Endodermal cell (in vitro differentiated cells): Measurements from ENCODE around the gene MAFG. TPM values are rescaled to one million over a fixed set of nuclear protein-coding genes. Genes with fewer than 3 reads are reported as not detected.

Experiments
- DNase-seq: peaks from one replicate; pipeline ENCODE4 v3.0.0-alpha.2; 2017
- H3K27ac ChIP-seq: 2 replicates; pipeline ENCODE4 v1.5.1; 2013; ENCODE audit warnings: mild to moderate bottlenecking, low read depth, low read length, moderate library complexity
- H3K27me3 ChIP-seq: 2 replicates; pipeline ENCODE4 v1.6.1; 2013; ENCODE audit warnings: mild to moderate bottlenecking, low read length, moderate library complexity; ENCODE audit not compliant: insufficient read depth, control insufficient read depth, poor library complexity, severe bottlenecking
- H3K36me3 ChIP-seq: 2 replicates; pipeline ENCODE4 v1.7.0; 2013; ENCODE audit warnings: mild to moderate bottlenecking, low read length, moderate library complexity; ENCODE audit not compliant: control insufficient read depth, insufficient read depth
- H3K4me1 ChIP-seq: one replicate; pipeline ENCODE4 v1.7.0; 2013; ENCODE audit warnings: low read length; ENCODE audit not compliant: control insufficient read depth, insufficient read depth
- H3K4me3 ChIP-seq: 2 replicates; pipeline ENCODE4 v1.5.1; 2013; ENCODE audit warnings: mild to moderate bottlenecking, low read length, moderate library complexity
- H3K9ac ChIP-seq: 2 replicates; pipeline ENCODE4 v1.6.1; 2013; ENCODE audit warnings: mild to moderate bottlenecking, low read length, moderate library complexity; ENCODE audit not compliant: poor library complexity, severe bottlenecking; ENCODE audit errors: extremely low read depth
- H3K9me3 ChIP-seq: 2 replicates; pipeline ENCODE4 v1.6.1; 2013; ENCODE audit warnings: mild to moderate bottlenecking, low read length, moderate library complexity; ENCODE audit not compliant: control insufficient read depth
- H3K27ac Mint-ChIP-seq: 2 replicates; pipeline ENCODE4 v1.8.0; 2020; ENCODE audit warnings: mixed read lengths
- H3K27me3 Mint-ChIP-seq: 2 replicates; pipeline ENCODE4 v1.8.0; 2021; ENCODE audit warnings: mild to moderate bottlenecking, mixed read lengths; ENCODE audit not compliant: insufficient read depth
- H3K36me3 Mint-ChIP-seq: 2 replicates; pipeline ENCODE4 v1.8.0; 2020; ENCODE audit warnings: low read depth, mixed read lengths
- H3K4me1 Mint-ChIP-seq: 2 replicates; pipeline ENCODE4 v1.8.0; 2020; ENCODE audit warnings: mixed read lengths
- H3K4me3 Mint-ChIP-seq: 2 replicates; pipeline ENCODE4 v1.8.0; 2020; ENCODE audit warnings: mild to moderate bottlenecking, moderate library complexity, mixed read lengths
- H3K9me3 Mint-ChIP-seq: 2 replicates; pipeline ENCODE4 v1.8.0; 2020; ENCODE audit warnings: mild to moderate bottlenecking, mixed read lengths
- CTCF ChIP-seq: fragments of 200-600 bp; sonication (generic); conservative IDR thresholded peaks from 2 replicates; pipeline ENCODE4 v1.5.0; 2021; ENCODE audit warnings: antibody characterized with exemption, mild to moderate bottlenecking
- WGBS, 2 experiments: methylation state at CpG; one replicate each; pipeline versions ENCODE4 v1.1.5 to v1.1.7; 2013; ENCODE audit warnings: missing lambda C conversion rate in 2 of 2, mixed read lengths in 1 of 2; ENCODE audit not compliant: insufficient coverage in 1 of 2, insufficient read length in 1 of 2; 5-methylcytosine and 5-hydroxymethylcytosine counted together
- total RNA-seq, 2 donors: library from RNA; stranded (reverse); fragmentation: NEBNext Ultra II Directional in 1 of 2; extraction: Animal tissue kit (Norgen Biotek cat#: 25700) in 1 of 2; gene quantifications; 2 replicates in 1 of 2; 3 replicates in 1 of 2; pipeline ENCODE4 v1.2.1, GENCODE V29; 2021

MAFG gene
- total RNA-seq, 2 donors from 2014 or later, result 39.9 to 54.1 TPM

GRCh38 chr17:81973432-81973831 lies 45.9 kb upstream of the MAFG start:
- H3K27ac Mint-ChIP-seq, result no peak overlapping the region
- peaks cover 31% of the 10 kb centered on the region for H3K27me3 Mint-ChIP-seq
- no peak for TF ChIP-seq CTCF
- peaks cover 1% of the 10 kb centered on the region for H3K36me3 Mint-ChIP-seq
- no peak for DNase-seq
- Histone ChIP-seq H3K9me3 (peaks cover 6% of the 10 kb centered on the region), H3K27ac (no peak overlapping the region), H3K9ac (no peak overlapping the region), H3K4me1 (no peaks in the 10 kb centered on the region), H3K4me3 (no peak overlapping the region), H3K27me3 (peaks cover 6% of the 10 kb centered on the region), H3K36me3 (no peaks in the 10 kb centered on the region)
- no peaks in the 10 kb centered on the region for H3K4me1 Mint-ChIP-seq
- peaks cover 25% of the 10 kb centered on the region for H3K9me3 Mint-ChIP-seq
- H3K4me3 Mint-ChIP-seq, result no peak overlapping the region

GRCh38 chr17:81968850-81969812 lies 41.6 kb upstream of the MAFG start:
- TF ChIP-seq CTCF, result no peak
- peaks cover 5% of the 10 kb centered on the region for H3K27me3 ChIP-seq
- Mint-ChIP-seq H3K36me3 (no peaks in the 10 kb centered on the region), H3K9me3 (peaks cover 19% of the 10 kb centered on the region), H3K4me3 (no peak overlapping the region), H3K4me1 (peaks cover 10% of the 10 kb centered on the region), H3K27ac (no peak overlapping the region), H3K27me3 (peaks cover 25% of the 10 kb centered on the region)
- DNase-seq, result peak; percentile 42
- H3K9me3 ChIP-seq, result peaks cover 6% of the 10 kb centered on the region
- no peak overlapping the region for H3K4me3 ChIP-seq
- H3K4me1 ChIP-seq, result no peaks in the 10 kb centered on the region
- WGBS, 2 experiments, result 95% methylated on average over 12 of the region's 12 CpGs
- H3K9ac ChIP-seq, result no peak overlapping the region
- H3K27ac ChIP-seq, result no peak overlapping the region
- H3K36me3 ChIP-seq, result no peaks in the 10 kb centered on the region

GRCh38 chr17:81968396-81968745 lies 40.8 kb upstream of the MAFG start:
- Mint-ChIP-seq H3K4me1 (peaks cover 18% of the 10 kb centered on the region), H3K36me3 (no peaks in the 10 kb centered on the region), H3K4me3 (no peak overlapping the region), H3K27ac (no peak overlapping the region), H3K9me3 (peaks cover 11% of the 10 kb centered on the region), H3K27me3 (peaks cover 26% of the 10 kb centered on the region)
- H3K9ac ChIP-seq, result no peak overlapping the region
- H3K4me3 ChIP-seq, result no peak overlapping the region
- no peak for TF ChIP-seq CTCF
- H3K27ac ChIP-seq, result no peak overlapping the region
- H3K27me3 ChIP-seq, result peaks cover 5% of the 10 kb centered on the region
- no peaks in the 10 kb centered on the region for H3K36me3 ChIP-seq
- no peaks in the 10 kb centered on the region for H3K4me1 ChIP-seq
- no peak for DNase-seq
- H3K9me3 ChIP-seq, result peaks cover 2% of the 10 kb centered on the region
- WGBS, 2 experiments, result 82 to 94% methylated on average over 3 to 7 of the region's 7 CpGs
